ENCODE results near the gene TTN. TPM values are rescaled to one million over a fixed set of nuclear protein-coding genes. Genes with fewer than 3 reads are reported as not detected.

The TTN gene
- total RNA-seq, 3 donors from 2014 or later, result 1.3 to 8.6 (median 2.1) TPM

DNA sequence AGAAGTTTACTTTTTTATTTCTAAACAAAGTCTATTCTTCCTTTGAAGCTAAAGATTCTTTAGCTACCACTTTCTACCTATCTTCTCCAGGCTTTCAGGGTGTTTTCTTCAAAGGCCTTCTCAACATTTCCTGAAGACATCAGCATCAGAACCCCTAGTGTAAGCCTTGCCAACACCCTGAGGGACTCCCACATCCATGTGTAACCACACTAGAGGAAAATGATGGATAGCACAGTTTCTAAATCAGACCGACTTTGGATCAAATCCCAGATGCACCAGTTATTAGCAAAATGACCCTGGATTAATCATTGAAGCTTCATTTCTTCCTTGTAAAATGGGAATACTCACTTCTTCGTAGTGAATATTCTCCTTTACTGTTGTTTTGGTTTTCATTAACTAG lies 4.7 kb upstream of the TTN start:
- DNase-seq, result no peak
- TF ChIP-seq, protein P1, sequence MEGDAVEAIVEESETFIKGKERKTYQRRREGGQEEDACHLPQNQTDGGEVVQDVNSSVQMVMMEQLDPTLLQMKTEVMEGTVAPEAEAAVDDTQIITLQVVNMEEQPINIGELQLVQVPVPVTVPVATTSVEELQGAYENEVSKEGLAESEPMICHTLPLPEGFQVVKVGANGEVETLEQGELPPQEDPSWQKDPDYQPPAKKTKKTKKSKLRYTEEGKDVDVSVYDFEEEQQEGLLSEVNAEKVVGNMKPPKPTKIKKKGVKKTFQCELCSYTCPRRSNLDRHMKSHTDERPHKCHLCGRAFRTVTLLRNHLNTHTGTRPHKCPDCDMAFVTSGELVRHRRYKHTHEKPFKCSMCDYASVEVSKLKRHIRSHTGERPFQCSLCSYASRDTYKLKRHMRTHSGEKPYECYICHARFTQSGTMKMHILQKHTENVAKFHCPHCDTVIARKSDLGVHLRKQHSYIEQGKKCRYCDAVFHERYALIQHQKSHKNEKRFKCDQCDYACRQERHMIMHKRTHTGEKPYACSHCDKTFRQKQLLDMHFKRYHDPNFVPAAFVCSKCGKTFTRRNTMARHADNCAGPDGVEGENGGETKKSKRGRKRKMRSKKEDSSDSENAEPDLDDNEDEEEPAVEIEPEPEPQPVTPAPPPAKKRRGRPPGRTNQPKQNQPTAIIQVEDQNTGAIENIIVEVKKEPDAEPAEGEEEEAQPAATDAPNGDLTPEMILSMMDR (IDR thresholded peaks at IDR 0.05), result no peak
- Histone ChIP-seq H3K4me1 (ENCODE audit: low read depth) (no peaks in the 10 kb centered on the region), H3K9me3 (no peaks in the 10 kb centered on the region), H3K4me3 (no peak overlapping the region), H3K36me3 (ENCODE audit: low read depth) (no peaks in the 10 kb centered on the region)
- no peak for ATAC-seq
- intact Hi-C loops (cut with DNase I, micrococcal nuclease), result no loop called here

DNA sequence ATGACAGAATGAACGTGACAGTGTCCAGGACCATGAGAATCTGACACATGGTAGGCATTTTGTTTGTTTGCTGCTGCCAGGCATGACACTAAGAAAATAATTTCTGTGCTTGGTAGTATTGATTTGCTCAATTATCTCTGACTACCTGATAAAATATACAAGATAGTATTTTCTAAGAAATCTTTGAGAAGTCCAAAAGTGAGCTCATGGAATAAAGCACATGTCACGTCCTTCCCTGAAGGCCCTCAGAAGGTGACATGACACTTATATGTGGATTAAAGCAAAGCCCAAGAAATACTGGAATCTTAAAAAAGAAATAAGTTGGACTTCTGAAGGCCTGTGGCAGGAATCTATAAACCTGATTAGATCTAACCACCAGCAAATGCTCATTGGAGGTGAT lies 3.8 kb upstream of the TTN start:
- no peak overlapping the region for H3K4me3 ChIP-seq
- TF ChIP-seq, protein P1 (IDR thresholded peaks at IDR 0.05), result no peak
- H3K36me3 ChIP-seq (ENCODE audit: low read depth), result no peaks in the 10 kb centered on the region
- no peak for ATAC-seq
- DNase-seq, result no peak
- intact Hi-C loops (cut with DNase I, micrococcal nuclease), result no loop called here
- no peaks in the 10 kb centered on the region for H3K4me1 ChIP-seq (ENCODE audit: low read depth)
- no peaks in the 10 kb centered on the region for H3K9me3 ChIP-seq

DNA sequence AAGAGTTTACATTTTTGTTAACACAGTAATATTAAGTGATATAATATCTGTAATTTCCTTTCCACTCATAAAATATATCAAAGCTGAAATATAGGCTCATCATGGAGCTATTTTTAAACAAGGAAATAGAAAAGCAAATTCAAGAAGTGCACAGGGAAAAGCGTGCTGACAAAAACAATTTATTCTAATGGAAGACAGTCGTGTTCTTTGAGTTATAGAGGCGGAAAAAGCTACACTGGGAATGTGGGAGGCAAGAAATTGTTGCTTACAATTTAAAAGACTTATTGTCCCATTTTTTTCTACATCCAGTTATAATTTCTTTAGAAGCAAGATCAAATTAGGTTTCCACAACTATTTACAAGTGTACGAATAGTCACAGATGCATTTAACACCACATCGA lies 3.2 kb upstream of the TTN start:
- DNase-seq (no peak), ATAC-seq (no peak)
- Histone ChIP-seq H3K4me3 (no peak overlapping the region), H3K36me3 (ENCODE audit: low read depth) (no peaks in the 10 kb centered on the region), H3K9me3 (no peaks in the 10 kb centered on the region), H3K4me1 (ENCODE audit: low read depth) (no peaks in the 10 kb centered on the region)
- TF ChIP-seq, protein P1 (IDR thresholded peaks at IDR 0.05), result no peak
- intact Hi-C loops (cut with DNase I, micrococcal nuclease), result no loop called here

DNA sequence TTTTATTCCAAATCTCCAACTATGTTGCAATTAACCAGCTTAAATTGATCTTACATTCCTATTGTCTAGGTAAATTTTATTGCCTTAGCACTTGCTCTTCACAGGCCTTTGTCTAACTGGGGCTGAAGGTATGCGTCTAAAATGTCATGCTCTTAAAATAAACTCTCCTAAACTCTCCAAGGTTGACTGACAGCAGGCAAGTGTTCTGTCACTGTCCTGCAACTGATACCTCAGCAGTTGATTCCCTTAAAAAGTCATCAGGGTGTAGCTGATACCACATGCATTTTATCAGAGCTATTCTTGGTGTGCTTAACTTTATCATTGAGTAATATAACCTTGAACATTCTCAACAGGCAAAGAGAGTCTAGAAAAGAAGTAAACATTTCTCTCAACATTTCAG lies 680 bp downstream of the TTN start:
- Histone ChIP-seq H3K9me3 (no peaks in the 10 kb centered on the region), H3K4me1 (ENCODE audit: low read depth) (no peaks in the 10 kb centered on the region), H3K36me3 (ENCODE audit: low read depth) (no peaks in the 10 kb centered on the region), H3K4me3 (no peak overlapping the region)
- no peak for DNase-seq
- TF ChIP-seq, protein P1 (IDR thresholded peaks at IDR 0.05), result no peak
- intact Hi-C loops (cut with DNase I, micrococcal nuclease), result no loop called here
- no peak for ATAC-seq

DNA sequence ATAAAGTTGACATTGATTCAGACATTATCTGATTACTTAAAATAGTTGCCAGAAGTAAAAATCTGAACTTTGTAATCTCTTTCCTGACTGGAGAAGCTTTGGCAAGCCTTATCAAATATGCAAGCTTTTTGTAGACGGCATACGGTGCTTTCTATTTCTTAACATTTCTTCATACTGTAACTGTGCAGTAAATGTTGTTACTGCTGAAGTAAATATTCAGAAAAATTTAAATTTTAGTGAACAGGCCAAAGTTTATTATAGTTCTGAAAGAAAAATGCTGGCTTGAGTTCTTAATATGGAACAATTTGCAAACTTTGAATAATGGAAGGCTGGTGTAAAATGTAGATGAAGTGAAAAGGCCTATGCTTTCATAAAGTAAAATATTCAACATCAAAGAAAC lies 1.8 kb downstream of the TTN start:
- TF ChIP-seq, protein P1 (IDR thresholded peaks at IDR 0.05), result no peak
- Histone ChIP-seq H3K9me3 (no peaks in the 10 kb centered on the region), H3K36me3 (ENCODE audit: low read depth) (no peaks in the 10 kb centered on the region), H3K4me3 (no peak overlapping the region), H3K4me1 (ENCODE audit: low read depth) (no peaks in the 10 kb centered on the region)
- no peak for DNase-seq
- ATAC-seq, result no peak
- intact Hi-C loops (cut with DNase I, micrococcal nuclease), result no loop called here

DNA sequence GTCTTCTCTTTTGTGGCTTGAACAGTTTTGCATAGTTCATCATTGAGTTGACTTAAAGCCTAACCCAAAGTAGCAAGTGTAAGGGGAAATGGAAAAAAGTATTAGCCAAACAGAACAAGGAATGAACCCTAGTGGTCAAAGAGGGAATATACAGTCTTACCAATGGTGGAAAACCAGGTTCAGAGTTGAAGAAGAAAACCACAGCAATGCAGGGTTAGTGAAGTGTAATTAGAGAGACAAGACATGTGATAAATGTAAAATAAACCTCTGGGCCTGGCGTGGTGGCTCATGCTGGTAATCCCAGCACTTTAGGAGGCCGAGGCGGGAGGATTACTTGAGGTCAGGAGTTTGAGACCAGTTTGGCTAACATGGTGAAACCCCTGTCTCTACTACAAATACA lies 2.4 kb downstream of the TTN start:
- H3K4me1 ChIP-seq (ENCODE audit: low read depth), result no peaks in the 10 kb centered on the region
- H3K9me3 ChIP-seq, result no peaks in the 10 kb centered on the region
- intact Hi-C loops (cut with DNase I, micrococcal nuclease), result no loop called here
- TF ChIP-seq, protein P1 (IDR thresholded peaks at IDR 0.05), result peak; percentile 33
- H3K36me3 ChIP-seq (ENCODE audit: low read depth), result no peaks in the 10 kb centered on the region
- DNase-seq, result no peak
- no peak overlapping the region for H3K4me3 ChIP-seq
- ATAC-seq, result peak; percentile 27
